ENCODE measurements around the gene RUNX1.

DNA sequence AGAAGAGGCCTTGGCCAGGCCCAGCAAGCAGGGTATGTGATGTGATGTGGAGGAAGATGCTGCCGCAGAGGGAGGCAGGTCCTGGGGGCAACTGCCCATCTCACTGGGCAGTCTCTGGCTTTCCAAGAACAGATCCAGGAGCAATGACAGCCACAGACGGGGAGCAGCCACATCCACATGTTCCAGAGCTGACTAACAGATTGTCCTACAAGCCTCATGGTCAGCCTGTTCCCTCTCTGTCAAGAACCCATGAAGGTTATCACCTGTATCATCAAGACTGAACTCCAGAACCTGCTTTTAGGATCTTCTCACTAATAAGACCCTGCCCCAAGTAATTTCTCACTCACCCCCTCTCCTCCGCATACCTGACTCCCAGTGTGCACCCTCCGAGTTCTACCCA lies 187.8 kb downstream of the RUNX1 start:
- no peak for TF ChIP-seq TAF1 (IDR thresholded peaks at IDR 0.05; ENCODE audit: borderline replicate concordance, low read depth, low read length)
- TF ChIP-seq POLR2A (IDR thresholded peaks at IDR 0.05; ENCODE audit: low read depth, low read length): no peak
